GM23248 (cell line): ENCODE data around the gene LPAR5.
"Not testable (repeated sequence)": the region's sequence is repeated elsewhere in the genome, so short reads cannot be mapped to it uniquely, and the experiment has no call there.

Source experiments
- EZH2 ChIP-seq: fragments of 200-600 bp; sonication (generic); IDR thresholded peaks from 2 replicates; pipeline ENCODE4 v1.6.1; 2018; ENCODE audit warnings: antibody characterized with exemption, mild to moderate bottlenecking; ENCODE audit not compliant: insufficient read depth, poor library complexity, severe bottlenecking
- EZH2phosphoT487 ChIP-seq: fragments of 200-600 bp; sonication (generic); IDR thresholded peaks from 2 replicates; pipeline ENCODE4 v1.6.1; 2018; ENCODE audit warnings: antibody characterized with exemption, moderate library complexity, mild to moderate bottlenecking, low read depth; ENCODE audit not compliant: insufficient read depth

DNA sequence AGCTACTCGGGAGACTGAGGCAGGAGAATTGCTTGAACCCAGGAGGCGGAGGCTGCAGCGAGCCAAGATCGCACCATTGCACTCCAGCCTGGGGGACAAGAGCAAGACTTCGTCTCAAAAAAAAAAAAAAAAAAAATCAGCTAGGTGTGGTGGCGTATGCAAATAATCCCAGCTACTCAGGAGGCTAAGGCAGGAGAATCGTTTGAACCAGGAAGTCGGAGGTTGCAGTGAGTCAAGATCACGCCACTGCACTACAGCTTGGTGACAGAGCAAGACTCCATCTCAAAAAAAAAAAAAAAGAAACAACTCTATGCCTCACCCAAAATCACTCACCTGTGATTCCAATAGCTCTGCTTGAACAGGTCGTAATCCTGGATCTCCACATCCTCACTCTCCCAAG is 40.1 kb downstream of the LPAR5 start:
- TF ChIP-seq EZH2, EZH2phosphoT487: not testable (repeated sequence)
